ENCODE results near the gene RNF115. TPM values are rescaled to one million over a fixed set of nuclear protein-coding genes. Genes with fewer than 3 reads are reported as not detected.

Gene RNF115
- total RNA-seq: 10 to 100 TPM; 19.5 to 26.0 TPM
- polyA plus RNA-seq (ENCODE audit: insufficient read length in 2 of 2): 10 to 100 TPM; 19.1 to 25.4 TPM
- long read RNA-seq, donor 1, full-length matches to known transcripts: 9 of 17 reads
- long read RNA-seq, donor 1, partial matches to known transcripts: 8 of 17 reads
- long read RNA-seq, donor 1, other reads (novel, unspliced or antisense): 0 of 17 reads
- long read RNA-seq, donor 2, full-length matches to known transcripts: 3 of 10 reads
- long read RNA-seq, donor 2, partial matches to known transcripts: 0 of 10 reads
- long read RNA-seq, donor 2, other reads (novel, unspliced or antisense): 7 of 10 reads
- long read RNA-seq, donor 3, full-length matches to known transcripts: 3 of 3 reads
- long read RNA-seq, donor 3, partial matches to known transcripts: 0 of 3 reads
- long read RNA-seq, donor 3, other reads (novel, unspliced or antisense): 0 of 3 reads
- long read RNA-seq, donor 4, full-length matches to known transcripts: 9 of 22 reads
- long read RNA-seq, donor 4, partial matches to known transcripts: 13 of 22 reads
- long read RNA-seq, donor 4, other reads (novel, unspliced or antisense): 0 of 22 reads

- WGBS (ENCODE audit: insufficient coverage): under 1% methylated on average over 89 of the region's 89 CpGs
- peak; percentile 79 to 98 (median 86) for DNase-seq (ENCODE audit: low read depth in 4 of 6, low spot score in 6 of 6)
- Histone ChIP-seq H3K36me3 (ENCODE audit: control insufficient read depth, insufficient read depth, low read length) (peaks cover 22% of the 10 kb centered on the region), H3K9me3 (ENCODE audit: control insufficient read depth, insufficient read depth, low read length) (no peaks in the 10 kb centered on the region), H3K27me3 (ENCODE audit: control insufficient read depth, insufficient read depth, low read length) (no peaks in the 10 kb centered on the region), H3K4me1 (ENCODE audit: control insufficient read depth, insufficient read depth, low read length) (peaks cover 5% of the 10 kb centered on the region), H3K27ac (ENCODE audit: low read depth, low read length) (peak within 1 kb of the TSS; percentile 93), H3K4me3 (ENCODE audit: low read depth, low read length) (peak within 1 kb of the TSS; percentile 93)
Measured at GRCh38 chr1:145823565-145824498, at the start of gene RNF115, which contains the start of gene POLR3C. TSS of gene RNF115 (minus strand) at chr1:145824095. CDS start at chr1:145823873, 222 bp downstream. TSS of gene POLR3C (plus strand) at chr1:145824200. CDS start at chr1:145825777, 1,577 bp downstream.

GRCh38 chr1:145871994-145872924 lies 48.4 kb upstream of the RNF115 start:
- Histone ChIP-seq H3K27me3 (ENCODE audit: control insufficient read depth, insufficient read depth, low read length) (no peaks in the 10 kb centered on the region), H3K4me3 (ENCODE audit: low read depth, low read length) (peak overlapping the region; percentile 48), H3K9me3 (ENCODE audit: control insufficient read depth, insufficient read depth, low read length) (no peaks in the 10 kb centered on the region), H3K27ac (ENCODE audit: low read depth, low read length) (peak overlapping the region; percentile 89), H3K4me1 (ENCODE audit: control insufficient read depth, insufficient read depth, low read length) (peaks cover 25% of the 10 kb centered on the region), H3K36me3 (ENCODE audit: control insufficient read depth, insufficient read depth, low read length) (no peaks in the 10 kb centered on the region)
- WGBS (ENCODE audit: insufficient coverage): 14% methylated on average over 47 of the region's 47 CpGs
- DNase-seq (ENCODE audit: low read depth in 4 of 6, low spot score in 6 of 6): peak in 3 of 6 donors; percentile 36 to 74 (median 72)

- Histone ChIP-seq H3K9me3 (ENCODE audit: control insufficient read depth, insufficient read depth, low read length) (no peaks in the 10 kb centered on the region), H3K27ac (ENCODE audit: low read depth, low read length) (no peak overlapping the region), H3K36me3 (ENCODE audit: control insufficient read depth, insufficient read depth, low read length) (peaks cover 7% of the 10 kb centered on the region), H3K4me3 (ENCODE audit: low read depth, low read length) (no peak overlapping the region), H3K27me3 (ENCODE audit: control insufficient read depth, insufficient read depth, low read length) (no peaks in the 10 kb centered on the region), H3K4me1 (ENCODE audit: control insufficient read depth, insufficient read depth, low read length) (peaks cover 21% of the 10 kb centered on the region)
- WGBS (ENCODE audit: insufficient coverage): 90% methylated on average over 2 of the region's 4 CpGs
- DNase-seq (ENCODE audit: low read depth in 4 of 6, low spot score in 6 of 6): no peak
Measured at GRCh38 chr1:145868232-145868631, 44.3 kb upstream of the RNF115 start.

- no peak overlapping the region for H3K4me3 ChIP-seq (ENCODE audit: low read depth, low read length)
- H3K9me3 ChIP-seq (ENCODE audit: control insufficient read depth, insufficient read depth, low read length): no peaks in the 10 kb centered on the region
- H3K27me3 ChIP-seq (ENCODE audit: control insufficient read depth, insufficient read depth, low read length): no peaks in the 10 kb centered on the region
- H3K36me3 ChIP-seq (ENCODE audit: control insufficient read depth, insufficient read depth, low read length): peaks cover 7% of the 10 kb centered on the region
- 69% methylated on average over 4 of the region's 5 CpGs for WGBS (ENCODE audit: insufficient coverage)
- H3K4me1 ChIP-seq (ENCODE audit: control insufficient read depth, insufficient read depth, low read length): peaks cover 9% of the 10 kb centered on the region
- H3K27ac ChIP-seq (ENCODE audit: low read depth, low read length): peak overlapping the region; percentile 37
- DNase-seq (ENCODE audit: low read depth in 4 of 6, low spot score in 6 of 6): peak in 1 of 6 donors; percentile 38
Measured at GRCh38 chr1:145863282-145864018, 39.6 kb upstream of the RNF115 start.

- peak overlapping the region; percentile 95 for H3K4me3 ChIP-seq (ENCODE audit: low read depth, low read length)
- H3K27me3 ChIP-seq (ENCODE audit: control insufficient read depth, insufficient read depth, low read length): no peaks in the 10 kb centered on the region
- WGBS (ENCODE audit: insufficient coverage): 0% methylated on average over 29 of the region's 41 CpGs
- peak in 5 of 6 donors; percentile 59 to 93 (median 68) for DNase-seq (ENCODE audit: low read depth in 4 of 6, low spot score in 6 of 6)
- H3K27ac ChIP-seq (ENCODE audit: low read depth, low read length): peak overlapping the region; percentile 98
- peaks cover 27% of the 10 kb centered on the region for H3K36me3 ChIP-seq (ENCODE audit: control insufficient read depth, insufficient read depth, low read length)
- H3K9me3 ChIP-seq (ENCODE audit: control insufficient read depth, insufficient read depth, low read length): no peaks in the 10 kb centered on the region
- peaks cover 15% of the 10 kb centered on the region for H3K4me1 ChIP-seq (ENCODE audit: control insufficient read depth, insufficient read depth, low read length)
Measured at GRCh38 chr1:145859491-145860023, 35.7 kb upstream of the RNF115 start.

GRCh38 chr1:145858901-145859490 lies 35.1 kb upstream of the RNF115 start, which contains the start of gene PIAS3:
TSS of gene PIAS3 (minus strand) at chr1:145859081. CDS start at chr1:145858990, 91 bp downstream.
- Histone ChIP-seq H3K4me3 (ENCODE audit: low read depth, low read length) (peak within 1 kb of the TSS; percentile 95), H3K9me3 (ENCODE audit: control insufficient read depth, insufficient read depth, low read length) (no peaks in the 10 kb centered on the region), H3K36me3 (ENCODE audit: control insufficient read depth, insufficient read depth, low read length) (peaks cover 33% of the 10 kb centered on the region), H3K27me3 (ENCODE audit: control insufficient read depth, insufficient read depth, low read length) (no peaks in the 10 kb centered on the region), H3K27ac (ENCODE audit: low read depth, low read length) (peak within 1 kb of the TSS; percentile 98), H3K4me1 (ENCODE audit: control insufficient read depth, insufficient read depth, low read length) (peaks cover 15% of the 10 kb centered on the region)
- DNase-seq (ENCODE audit: low read depth in 4 of 6, low spot score in 6 of 6): peak; percentile 79 to 97 (median 86)
- whole genome bisulfite sequencing (ENCODE audit: insufficient coverage): 0% methylated on average over 34 of the region's 42 CpGs

GRCh38 chr1:145858238-145858900 lies 34.5 kb upstream of the RNF115 start:
- H3K4me1 ChIP-seq (ENCODE audit: control insufficient read depth, insufficient read depth, low read length): peaks cover 15% of the 10 kb centered on the region
- peak overlapping the region; percentile 95 for H3K4me3 ChIP-seq (ENCODE audit: low read depth, low read length)
- H3K36me3 ChIP-seq (ENCODE audit: control insufficient read depth, insufficient read depth, low read length): peaks cover 38% of the 10 kb centered on the region
- 0% methylated on average over 27 of the region's 35 CpGs for WGBS (ENCODE audit: insufficient coverage)
- H3K9me3 ChIP-seq (ENCODE audit: control insufficient read depth, insufficient read depth, low read length): no peaks in the 10 kb centered on the region
- H3K27ac ChIP-seq (ENCODE audit: low read depth, low read length): peak overlapping the region; percentile 98
- no peaks in the 10 kb centered on the region for H3K27me3 ChIP-seq (ENCODE audit: control insufficient read depth, insufficient read depth, low read length)
- DNase-seq (ENCODE audit: low read depth in 4 of 6, low spot score in 6 of 6): peak in 1 of 6 donors; percentile 80

Measured in spinal cord (tissue), 10 donors.